Neural progenitor cell (in vitro differentiated cells): ENCODE results near the gene PSMB2.
"Not testable (repeated sequence)": the region's sequence is repeated elsewhere in the genome, so short reads cannot be mapped to it uniquely, and the experiment has no call there.

Experiments
- EZH2 ChIP-seq: fragments of 200-600 bp; sonication (generic); IDR thresholded peaks from 2 replicates; pipeline ENCODE4 v1.6.1; 2017; ENCODE audit warnings: antibody characterized with exemption, mild to moderate bottlenecking, moderate library complexity
- TF ChIP-seq, protein P1 (sequence below): fragments of 200-600 bp; sonication (generic); IDR thresholded peaks from 2 replicates; pipeline ENCODE4 v1.5.1; 2017; ENCODE audit warnings: antibody characterized with exemption, mild to moderate bottlenecking

DNA sequence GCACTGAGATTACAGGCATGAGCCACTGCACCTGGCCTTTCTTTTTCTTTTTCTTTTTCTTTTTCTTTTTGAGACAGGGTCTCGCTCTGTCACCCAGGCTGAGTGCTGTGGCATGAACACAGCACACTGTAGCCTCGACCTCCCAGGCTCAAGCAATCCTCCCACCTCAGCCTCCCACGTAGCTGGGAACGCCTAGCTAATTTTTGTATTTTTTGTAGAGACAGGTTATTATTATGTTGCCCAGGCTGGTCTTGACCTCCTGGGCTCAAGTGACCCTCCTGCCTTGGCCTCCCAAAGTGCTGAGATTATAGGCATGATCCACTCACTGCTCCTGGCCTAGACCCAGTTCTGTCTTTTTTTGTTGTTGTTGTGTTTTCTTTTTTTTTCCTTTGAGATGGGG, 48.8 kb upstream of the PSMB2 start:
- not testable (repeated sequence) for TF ChIP-seq EZH2
- TF ChIP-seq, protein P1, sequence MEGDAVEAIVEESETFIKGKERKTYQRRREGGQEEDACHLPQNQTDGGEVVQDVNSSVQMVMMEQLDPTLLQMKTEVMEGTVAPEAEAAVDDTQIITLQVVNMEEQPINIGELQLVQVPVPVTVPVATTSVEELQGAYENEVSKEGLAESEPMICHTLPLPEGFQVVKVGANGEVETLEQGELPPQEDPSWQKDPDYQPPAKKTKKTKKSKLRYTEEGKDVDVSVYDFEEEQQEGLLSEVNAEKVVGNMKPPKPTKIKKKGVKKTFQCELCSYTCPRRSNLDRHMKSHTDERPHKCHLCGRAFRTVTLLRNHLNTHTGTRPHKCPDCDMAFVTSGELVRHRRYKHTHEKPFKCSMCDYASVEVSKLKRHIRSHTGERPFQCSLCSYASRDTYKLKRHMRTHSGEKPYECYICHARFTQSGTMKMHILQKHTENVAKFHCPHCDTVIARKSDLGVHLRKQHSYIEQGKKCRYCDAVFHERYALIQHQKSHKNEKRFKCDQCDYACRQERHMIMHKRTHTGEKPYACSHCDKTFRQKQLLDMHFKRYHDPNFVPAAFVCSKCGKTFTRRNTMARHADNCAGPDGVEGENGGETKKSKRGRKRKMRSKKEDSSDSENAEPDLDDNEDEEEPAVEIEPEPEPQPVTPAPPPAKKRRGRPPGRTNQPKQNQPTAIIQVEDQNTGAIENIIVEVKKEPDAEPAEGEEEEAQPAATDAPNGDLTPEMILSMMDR: not testable (repeated sequence)
